Keratinocyte (primary cell): ENCODE results near the gene FGF11. TPM values are rescaled to one million over a fixed set of nuclear protein-coding genes. Genes with fewer than 3 reads are reported as not detected.

Experiments
- DNase-seq: peaks from one replicate; pipeline ENCODE4 v3.0.0-alpha.2; 2011; ENCODE audit warnings: low read depth, missing footprints, low spot score
- FAIRE-seq: peaks from 2 replicates; lab custom pipeline; 2011; peaks lifted over from hg19 to GRCh38; lab: Jason Lieb, UNC
- H2AFZ ChIP-seq: 2 replicates; pipeline ENCODE4 v1.6.0; 2012; ENCODE audit warnings: low read length, control low read depth, inconsistent platforms; ENCODE audit not compliant: control insufficient read depth
- H3K27ac ChIP-seq: 2 replicates; pipeline ENCODE4 v1.5.1; 2011; ENCODE audit warnings: low read length; ENCODE audit not compliant: control insufficient read depth, insufficient read depth
- H3K27me3 ChIP-seq: 3 replicates; pipeline ENCODE4 v1.6.0; 2011; ENCODE audit warnings: low read length; ENCODE audit not compliant: control insufficient read depth, insufficient read depth; ENCODE audit errors: extremely low read depth
- H3K36me3 ChIP-seq, 2 experiments: 2 replicates in 1 of 2; 3 replicates in 1 of 2; pipeline ENCODE4 v1.5.1; 2011; ENCODE audit warnings: low read length in 2 of 2, mild to moderate bottlenecking in 1 of 2; ENCODE audit not compliant: control insufficient read depth in 2 of 2, insufficient read depth in 2 of 2; ENCODE audit errors: extremely low read depth in 1 of 2
- H3K4me1 ChIP-seq: 3 replicates; pipeline ENCODE4 v1.5.1; 2011; ENCODE audit warnings: low read length; ENCODE audit not compliant: control insufficient read depth, insufficient read depth; ENCODE audit errors: extremely low read depth
- H3K4me2 ChIP-seq: 3 replicates; pipeline ENCODE4 v1.6.0; 2011; ENCODE audit warnings: low read depth, low read length; ENCODE audit not compliant: control insufficient read depth, insufficient read depth; ENCODE audit errors: extremely low read depth
- H3K4me3 ChIP-seq, 3 experiments: fragments of 200-600 bp in 1 of 3; sonication (generic) in 1 of 3; 2 replicates in 2 of 3; 3 replicates in 1 of 3; pipeline ENCODE4 v1.5.1; 2011 to 2016; ENCODE audit warnings: low read length in 3 of 3, mild to moderate bottlenecking in 3 of 3, control low read depth in 2 of 3, inconsistent platforms in 1 of 3, low read depth in 1 of 3, mixed read lengths in 1 of 3, mixed run types in 1 of 3, moderate library complexity in 1 of 3; ENCODE audit not compliant: control insufficient read depth in 2 of 3, insufficient read depth in 2 of 3; ENCODE audit errors: extremely low read depth in 1 of 3
- H3K79me2 ChIP-seq: 2 replicates; pipeline ENCODE4 v1.6.0; 2012; ENCODE audit warnings: low read length; ENCODE audit not compliant: control insufficient read depth, insufficient read depth
- H3K9ac ChIP-seq: 3 replicates; pipeline ENCODE4 v1.6.0; 2011; ENCODE audit warnings: low read length; ENCODE audit not compliant: control insufficient read depth, insufficient read depth; ENCODE audit errors: extremely low read depth
- H3K9me1 ChIP-seq: 3 replicates; pipeline ENCODE4 v1.6.0; 2011; ENCODE audit warnings: low read length; ENCODE audit not compliant: control insufficient read depth, insufficient read depth; ENCODE audit errors: extremely low read depth
- H3K9me3 ChIP-seq: 2 replicates; pipeline ENCODE4 v1.5.1; 2012; ENCODE audit warnings: low read depth, low read length; ENCODE audit not compliant: control insufficient read depth
- H4K20me1 ChIP-seq: 3 replicates; pipeline ENCODE4 v1.6.0; 2011; ENCODE audit warnings: low read length; ENCODE audit not compliant: control insufficient read depth, insufficient read depth; ENCODE audit errors: extremely low read depth
- CTCF ChIP-seq, 3 experiments: IDR thresholded peaks in 1 of 3; conservative IDR thresholded peaks in 1 of 3; optimal IDR thresholded peaks in 1 of 3; 2 replicates in 2 of 3; 3 replicates in 1 of 3; pipeline versions ENCODE3 to v1.5.1; 2011; ENCODE audit warnings: low read length in 3 of 3, mild to moderate bottlenecking in 3 of 3, moderate library complexity in 2 of 3, control low read depth in 1 of 3, inconsistent platforms in 1 of 3; ENCODE audit not compliant: insufficient read depth in 2 of 3; ENCODE audit errors: extremely low read depth in 1 of 3
- EZH2 ChIP-seq: IDR thresholded peaks from one replicate; pipeline ENCODE4 v1.6.1; 2012; ENCODE audit warnings: inconsistent platforms, mild to moderate bottlenecking, low read length, moderate library complexity
- dilution Hi-C: fragments of 300-500 bp; cut with MboI; formaldehyde crosslinking; loops from one replicate; pipeline ENCODE4 v1.7.0; 2020; ENCODE audit warnings: low sequenced_read_pairs; ENCODE audit not compliant: extremely low pct_ligation_motif_present
- polyA plus RNA-seq, 5 experiments: library from polyadenylated mRNA; depleted of rRNA in 3 of 5; stranded (reverse) in 3 of 5; stranded (forward) in 1 of 5; unstranded in 1 of 5; fragments of >200 nt; gene quantifications; 1 replicate in 1 of 5; 2 replicates in 3 of 5; 3 replicates in 1 of 5; pipeline versions ENCODE4 v1.2.1 to v1.2.3, GENCODE V29; 2011 to 2012; ENCODE audit warnings: missing spikeins in 2 of 5, low read depth in 1 of 5, low replicate concordance in 1 of 5

Gene FGF11
- polyA plus RNA-seq, 1 donor (not counting 4 experiments of a cell fraction or from before 2014, with no cell fraction given) = 30.4 TPM

GRCh38 chr17:7467498-7467897 is 28.2 kb downstream of the FGF11 start:
- Histone ChIP-seq H3K27ac (no peak overlapping the region), H3K79me2 (peaks cover 58% of the 10 kb centered on the region), H3K9ac (no peak overlapping the region), H3K4me3 (no peak overlapping the region), H3K36me3 (peaks cover 14 to 29% of the 10 kb centered on the region in 2 experiments), H3K9me3 (no peaks in the 10 kb centered on the region), H3K4me1 (peaks cover 12% of the 10 kb centered on the region), H3K4me2 (no peak overlapping the region), H2AFZ (no peak overlapping the region), H4K20me1 (no peaks in the 10 kb centered on the region), H3K9me1 (peaks cover 3% of the 10 kb centered on the region), H3K27me3 (no peaks in the 10 kb centered on the region)
- TF ChIP-seq CTCF (optimal IDR thresholded peaks at IDR 0.05 in 1 of 3, IDR thresholded peaks at IDR 0.05 in 1 of 3, conservative IDR thresholded peaks at IDR 0.05 in 1 of 3; ENCODE audit: extremely low read depth in 1 of 3, insufficient read depth in 2 of 3, low read length in 3 of 3) = no peak
- TF ChIP-seq EZH2 = no peak
- DNase-seq (no peak), FAIRE-seq (no peak)
- dilution Hi-C loops = no loop called here

- Histone ChIP-seq H3K36me3 (peaks cover 14 to 21% of the 10 kb centered on the region in 2 experiments), H3K9ac (no peak overlapping the region), H2AFZ (no peak overlapping the region), H3K79me2 (peaks cover 62% of the 10 kb centered on the region), H3K9me1 (peaks cover 3% of the 10 kb centered on the region), H4K20me1 (no peaks in the 10 kb centered on the region), H3K27ac (no peak overlapping the region), H3K9me3 (no peaks in the 10 kb centered on the region), H3K4me2 (no peak overlapping the region), H3K4me3 (no peak overlapping the region), H3K4me1 (peaks cover 12% of the 10 kb centered on the region), H3K27me3 (no peaks in the 10 kb centered on the region)
- dilution Hi-C loops = no loop called here
- DNase-seq (no peak), FAIRE-seq (no peak)
- no peak for TF ChIP-seq CTCF (optimal IDR thresholded peaks at IDR 0.05 in 1 of 3, IDR thresholded peaks at IDR 0.05 in 1 of 3, conservative IDR thresholded peaks at IDR 0.05 in 1 of 3; ENCODE audit: extremely low read depth in 1 of 3, insufficient read depth in 2 of 3, low read length in 3 of 3)
- no peak for TF ChIP-seq EZH2
These were observed 29.0 kb downstream of the FGF11 start for GRCh38 chr17:7468290-7468689.
